HEK293 (cell line): Measurements from ENCODE around the gene FLT4.

Source experiments
- FEZF1 ChIP-seq: fragments of 450-650 bp; formaldehyde crosslinking; IDR thresholded peaks from 2 replicates; pipeline ENCODE4 v1.5.1; 2016; ENCODE audit warnings: missing biosample characterization, missing genetic modification characterization
- REST ChIP-seq: fragments of 450-650 bp; formaldehyde crosslinking; IDR thresholded peaks from 2 replicates; pipeline ENCODE4 v1.5.1; 2016; ENCODE audit warnings: missing biosample characterization, missing genetic modification characterization
- ZNF274 ChIP-seq, 2 experiments: fragments of 200-500 bp in 1 of 2; fragments of 450-650 bp in 1 of 2; sonication (Bioruptor generic) in 1 of 2; formaldehyde crosslinking in 1 of 2; IDR thresholded peaks; 2 replicates each; pipeline versions ENCODE4 v1.5.1 to v1.6.1; 2014 to 2016; ENCODE audit warnings: borderline replicate concordance in 1 of 2, inconsistent platforms in 1 of 2, low read length in 1 of 2, missing biosample characterization in 1 of 2, missing genetic modification characterization in 1 of 2
- ZNF391 ChIP-seq: fragments of 450-650 bp; formaldehyde crosslinking; IDR thresholded peaks from 2 replicates; pipeline ENCODE4 v1.5.1; 2016; ENCODE audit warnings: low read depth, missing biosample characterization, missing genetic modification characterization, borderline replicate concordance
- ZNF548 ChIP-seq: fragments of 450-650 bp; formaldehyde crosslinking; IDR thresholded peaks from 2 replicates; pipeline ENCODE4 v1.5.1; 2016; ENCODE audit warnings: missing biosample characterization, missing genetic modification characterization
- ZNF555 ChIP-seq: fragments of 450-650 bp; formaldehyde crosslinking; conservative IDR thresholded peaks from 2 replicates; pipeline ENCODE4 v1.5.1; 2017; ENCODE audit warnings: missing biosample characterization, mild to moderate bottlenecking, missing genetic modification characterization, inconsistent platforms
- ZNF571 ChIP-seq: fragments of 450-650 bp; formaldehyde crosslinking; IDR thresholded peaks from 2 replicates; pipeline ENCODE4 v1.5.0; 2017; ENCODE audit warnings: missing biosample characterization, missing genetic modification characterization
- TF ChIP-seq, protein P1 (sequence below): sonication (generic); formaldehyde crosslinking; IDR thresholded peaks from 2 replicates; pipeline ENCODE4 v1.8.1; 2022; ENCODE audit warnings: mild to moderate bottlenecking, moderate library complexity, missing genetic modification reagents
- TF ChIP-seq, protein P2 (sequence below): fragments of 450-650 bp; formaldehyde crosslinking; IDR thresholded peaks from 2 replicates; pipeline ENCODE4 v1.5.1; 2016; ENCODE audit warnings: missing biosample characterization, missing genetic modification characterization

- TF ChIP-seq, protein P1, sequence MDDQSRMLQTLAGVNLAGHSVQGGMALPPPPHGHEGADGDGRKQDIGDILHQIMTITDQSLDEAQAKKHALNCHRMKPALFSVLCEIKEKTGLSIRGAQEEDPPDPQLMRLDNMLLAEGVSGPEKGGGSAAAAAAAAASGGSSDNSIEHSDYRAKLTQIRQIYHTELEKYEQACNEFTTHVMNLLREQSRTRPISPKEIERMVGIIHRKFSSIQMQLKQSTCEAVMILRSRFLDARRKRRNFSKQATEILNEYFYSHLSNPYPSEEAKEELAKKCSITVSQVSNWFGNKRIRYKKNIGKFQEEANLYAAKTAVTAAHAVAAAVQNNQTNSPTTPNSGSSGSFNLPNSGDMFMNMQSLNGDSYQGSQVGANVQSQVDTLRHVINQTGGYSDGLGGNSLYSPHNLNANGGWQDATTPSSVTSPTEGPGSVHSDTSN (CRISPR knock-in tag): no peak
- TF ChIP-seq ZNF391 (tag by site-specific recombination) (no peak), REST (tag by site-specific recombination) (no peak), FEZF1 (tag by site-specific recombination) (no peak), ZNF571 (tag by site-specific recombination) (no peak), ZNF555 (tag by site-specific recombination) (no peak), ZNF548 (tag by site-specific recombination) (no peak), ZNF274 (IDR thresholded peaks at IDR 0.05; ENCODE audit: low read length) (no peak), ZNF274 (tag by site-specific recombination; IDR thresholded peaks at IDR 0.05; ENCODE audit: borderline replicate concordance) (no peak)
- TF ChIP-seq, protein P2, sequence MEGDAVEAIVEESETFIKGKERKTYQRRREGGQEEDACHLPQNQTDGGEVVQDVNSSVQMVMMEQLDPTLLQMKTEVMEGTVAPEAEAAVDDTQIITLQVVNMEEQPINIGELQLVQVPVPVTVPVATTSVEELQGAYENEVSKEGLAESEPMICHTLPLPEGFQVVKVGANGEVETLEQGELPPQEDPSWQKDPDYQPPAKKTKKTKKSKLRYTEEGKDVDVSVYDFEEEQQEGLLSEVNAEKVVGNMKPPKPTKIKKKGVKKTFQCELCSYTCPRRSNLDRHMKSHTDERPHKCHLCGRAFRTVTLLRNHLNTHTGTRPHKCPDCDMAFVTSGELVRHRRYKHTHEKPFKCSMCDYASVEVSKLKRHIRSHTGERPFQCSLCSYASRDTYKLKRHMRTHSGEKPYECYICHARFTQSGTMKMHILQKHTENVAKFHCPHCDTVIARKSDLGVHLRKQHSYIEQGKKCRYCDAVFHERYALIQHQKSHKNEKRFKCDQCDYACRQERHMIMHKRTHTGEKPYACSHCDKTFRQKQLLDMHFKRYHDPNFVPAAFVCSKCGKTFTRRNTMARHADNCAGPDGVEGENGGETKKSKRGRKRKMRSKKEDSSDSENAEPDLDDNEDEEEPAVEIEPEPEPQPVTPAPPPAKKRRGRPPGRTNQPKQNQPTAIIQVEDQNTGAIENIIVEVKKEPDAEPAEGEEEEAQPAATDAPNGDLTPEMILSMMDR: no peak
Observed at GRCh38 chr5:180600554-180601041, 48.8 kb downstream of the FLT4 start.
